HG02943 (cell line): ENCODE data around the gene DOCK1.

Source experiments
- ATAC-seq: cut with Tn5 transposase; IDR thresholded peaks from one replicate; pipeline ENCODE4 v1.9.1; 2021; ENCODE audit warnings: mild to moderate bottlenecking, low read depth, moderate library complexity; ENCODE audit not compliant: unreplicated experiment

DOCK1 gene

GRCh38 chr10:127195041-127195506 lies 289.8 kb downstream of the DOCK1 start:
- ATAC-seq: no peak

GRCh38 chr10:127195571-127196281 lies 290.5 kb downstream of the DOCK1 start:
- no peak for ATAC-seq

GRCh38 chr10:127196282-127197153 lies 291.3 kb downstream of the DOCK1 start, which contains the start of gene INSYN2A:
INSYN2A (minus strand) TSS chr10:127196591; CDS start chr10:127176395, 20,196 bp downstream.
- ATAC-seq: no peak

- no peak for ATAC-seq
Measured at GRCh38 chr10:127197154-127197432, 291.9 kb downstream of the DOCK1 start.

- ATAC-seq: no peak
Measured at GRCh38 chr10:127198307-127198706, 293.1 kb downstream of the DOCK1 start.

- ATAC-seq: no peak
Measured at GRCh38 chr10:127198721-127199120, 293.5 kb downstream of the DOCK1 start.

GRCh38 chr10:127200646-127201045 lies 295.4 kb downstream of the DOCK1 start:
- ATAC-seq: no peak

GRCh38 chr10:127203067-127203466 lies 297.8 kb downstream of the DOCK1 start:
- no peak for ATAC-seq

GRCh38 chr10:127207081-127207480 lies 301.9 kb downstream of the DOCK1 start:
- ATAC-seq: no peak

GRCh38 chr10:127210936-127211466 lies 305.8 kb downstream of the DOCK1 start:
- ATAC-seq: no peak

GRCh38 chr10:127215866-127216265 lies 310.6 kb downstream of the DOCK1 start:
- no peak for ATAC-seq

- no peak for ATAC-seq
Measured at GRCh38 chr10:127216274-127216673, 311.0 kb downstream of the DOCK1 start.

- no peak for ATAC-seq
Measured at GRCh38 chr10:127216786-127217185, 311.6 kb downstream of the DOCK1 start.

- no peak for ATAC-seq
Measured at GRCh38 chr10:127218658-127219057, 313.4 kb downstream of the DOCK1 start.

GRCh38 chr10:127221281-127221680 lies 316.1 kb downstream of the DOCK1 start:
- no peak for ATAC-seq

- ATAC-seq: no peak
Measured at GRCh38 chr10:127227027-127227426, 321.8 kb downstream of the DOCK1 start.

- ATAC-seq: no peak
Measured at GRCh38 chr10:127227663-127228062, 322.4 kb downstream of the DOCK1 start.

GRCh38 chr10:127228195-127228787 lies 323.1 kb downstream of the DOCK1 start:
- ATAC-seq: no peak

- no peak for ATAC-seq
Measured at GRCh38 chr10:127234306-127234800, 329.1 kb downstream of the DOCK1 start.

- ATAC-seq: no peak
Measured at GRCh38 chr10:127236266-127236665, 331.0 kb downstream of the DOCK1 start.

- no peak for ATAC-seq
Measured at GRCh38 chr10:127242914-127243313, 337.7 kb downstream of the DOCK1 start.
